ENCODE measurements around the gene DDX1. TPM values are rescaled to one million over a fixed set of nuclear protein-coding genes. Genes with fewer than 3 reads are reported as not detected.

The DDX1 gene
- total and polyA plus RNA-seq, 2 of the 4 experiments (the other 2 are of a cell fraction): 73.6 to 74.9 TPM

GRCh38 chr2:15654727-15655073 is 63.0 kb downstream of the DDX1 start (continued):
- TF ChIP-seq BHLHE40 (IDR thresholded peaks at IDR 0.05; ENCODE audit: low read depth, low read length): no peak
- no peak for TF ChIP-seq MXI1 (IDR thresholded peaks at IDR 0.05; ENCODE audit: borderline replicate concordance, low read depth, low read length)
- TF ChIP-seq, protein P1, sequence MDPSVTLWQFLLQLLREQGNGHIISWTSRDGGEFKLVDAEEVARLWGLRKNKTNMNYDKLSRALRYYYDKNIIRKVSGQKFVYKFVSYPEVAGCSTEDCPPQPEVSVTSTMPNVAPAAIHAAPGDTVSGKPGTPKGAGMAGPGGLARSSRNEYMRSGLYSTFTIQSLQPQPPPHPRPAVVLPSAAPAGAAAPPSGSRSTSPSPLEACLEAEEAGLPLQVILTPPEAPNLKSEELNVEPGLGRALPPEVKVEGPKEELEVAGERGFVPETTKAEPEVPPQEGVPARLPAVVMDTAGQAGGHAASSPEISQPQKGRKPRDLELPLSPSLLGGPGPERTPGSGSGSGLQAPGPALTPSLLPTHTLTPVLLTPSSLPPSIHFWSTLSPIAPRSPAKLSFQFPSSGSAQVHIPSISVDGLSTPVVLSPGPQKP (IDR thresholded peaks at IDR 0.05; ENCODE audit: borderline replicate concordance, low read depth, low read length): no peak
- TF ChIP-seq POLR2A (IDR thresholded peaks at IDR 0.05; ENCODE audit: low read depth, low read length): no peak

- Histone ChIP-seq H3K79me1 (ENCODE audit: low read depth in 1 of 2, low read length in 2 of 2) (no peaks in the 10 kb centered on the region), H3K4me1 (ENCODE audit: control insufficient read depth, insufficient read depth, low read length) (no peaks in the 10 kb centered on the region), H3K14ac (replicated peaks; ENCODE audit: low read depth, low read length) (no peak overlapping the region), H2BK15ac (ENCODE audit: low read depth, low read length) (no peak overlapping the region), H3K9ac (ENCODE audit: low read depth, low read length) (no peak overlapping the region), H3K56ac (ENCODE audit: extremely low read depth, insufficient read depth, low read length) (no peak overlapping the region), H2BK5ac (ENCODE audit: low read depth, low read length, poor library complexity, severe bottlenecking) (no peak overlapping the region), H3K4ac (ENCODE audit: low read depth, low read length) (no peak overlapping the region), H2AK5ac (ENCODE audit: low read depth, low read length) (no peak overlapping the region), H2BK120ac (ENCODE audit: low read depth, low read length) (no peak overlapping the region), H4K8ac (ENCODE audit: low read depth in 2 of 2, low read length in 2 of 2) (no peak overlapping the region), H4K20me1 (ENCODE audit: insufficient read depth, low read length) (no peaks in the 10 kb centered on the region), H3K9me1 (ENCODE audit: insufficient read depth, low read length) (no peaks in the 10 kb centered on the region), H3K18ac (ENCODE audit: low read depth, low read length) (no peak overlapping the region), H3K36me3 (ENCODE audit: control insufficient read depth, insufficient read depth, low read length) (no peaks in the 10 kb centered on the region), H3K4me2 (ENCODE audit: low read depth, low read length) (no peak overlapping the region), H4K91ac (ENCODE audit: insufficient read depth, low read depth, low read length) (no peak overlapping the region), H2BK20ac (ENCODE audit: low read depth, low read length) (no peak overlapping the region), H2AFZ (replicated peaks; ENCODE audit: low read length, poor library complexity) (no peak overlapping the region), H2AK9ac (replicated peaks; ENCODE audit: low read depth, low read length, poor library complexity) (no peak overlapping the region), H3K9me3 (ENCODE audit: control insufficient read depth, insufficient read depth, low read length) (no peaks in the 10 kb centered on the region), H3K23ac (ENCODE audit: low read depth, low read length) (no peak overlapping the region), H4K5ac (ENCODE audit: low read depth, low read length) (no peak overlapping the region), H3K27ac (ENCODE audit: insufficient read depth, low read length) (no peak overlapping the region), H3K4me3 (ENCODE audit: insufficient read depth, low read depth, low read length) (no peak overlapping the region), H3K27me3 (ENCODE audit: control insufficient read depth, insufficient read depth, low read length) (no peaks in the 10 kb centered on the region)
- no peak for ATAC-seq (ENCODE audit: low read depth)
- ChIA-PET POLR2A (ENCODE audit: unreplicated experiment) (no interaction called here), CTCF (no interaction called here)
- no TSS peak for BruUV-seq (replicated peaks)
- dilution Hi-C loops (cut with HindIII; ENCODE audit: low sequenced_read_pairs, unreplicated experiment): no loop called here
- DNase-seq: no peak
- in situ Hi-C loops (cut with MboI; ENCODE audit: low sequenced_read_pairs): no loop called here
- WGBS, 2 experiments (ENCODE audit: extremely low coverage in 2 of 2, insufficient read length in 1 of 2): no CpG with 5 or more reads among the region's 7 CpGs
- intact Hi-C loops (cut with micrococcal nuclease): no loop called here
- no peak for TF ChIP-seq CEBPB (IDR thresholded peaks at IDR 0.05; ENCODE audit: low read depth, low read length)
- TF ChIP-seq POLR2A (IDR thresholded peaks at IDR 0.05; ENCODE audit: low read depth, low read length): no peak
- TF ChIP-seq FOS (IDR thresholded peaks at IDR 0.05; ENCODE audit: low read depth, low read length): no peak
- no peak for TF ChIP-seq CHD1 (IDR thresholded peaks at IDR 0.05; ENCODE audit: low read depth, low read length)
Measured at GRCh38 chr2:15655123-15655887, 63.6 kb downstream of the DDX1 start.

Measured in IMR-90 (cell line).